Neural cell (in vitro differentiated cells): ENCODE results near the gene KIAA0513. TPM values are rescaled to one million over a fixed set of nuclear protein-coding genes. Genes with fewer than 3 reads are reported as not detected.

ENCODE experiments used
- H2AFZ ChIP-seq: fragments of 200-600, 300-800 bp; sonication (generic), shearing (Covaris generic); 2 replicates; pipeline ENCODE4 v1.6.0; 2014; ENCODE audit warnings: low read depth, mild to moderate bottlenecking, antibody characterized with exemption, low read length, moderate library complexity
- H3F3A ChIP-seq: fragments of 200-600 bp; shearing (Covaris generic); 2 replicates; pipeline ENCODE4 v1.6.1; 2016; ENCODE audit warnings: mild to moderate bottlenecking, moderate library complexity, mixed read lengths, antibody characterized with exemption, low read length; ENCODE audit not compliant: insufficient read depth, poor library complexity, severe bottlenecking
- H3K27ac ChIP-seq: fragments of 200-600, 300-800 bp; sonication (generic), shearing (Covaris generic); 2 replicates; pipeline ENCODE4 v1.5.1; 2014; ENCODE audit warnings: mild to moderate bottlenecking, low read length, moderate library complexity
- H3K27me3 ChIP-seq: fragments of 300-800, 200-600 bp; sonication (generic), shearing (Covaris generic); 2 replicates; pipeline ENCODE4 v1.6.0; 2014; ENCODE audit warnings: mild to moderate bottlenecking, low read depth, low read length, moderate library complexity; ENCODE audit not compliant: insufficient read depth
- H3K36me3 ChIP-seq: fragments of 300-800, 200-600 bp; sonication (generic), shearing (Covaris generic); 2 replicates; pipeline ENCODE4 v1.5.1; 2014; ENCODE audit warnings: mild to moderate bottlenecking, antibody characterized with exemption, low read length, moderate library complexity; ENCODE audit not compliant: insufficient read depth
- H3K4me2 ChIP-seq: fragments of 300-800, 200-600 bp; sonication (generic), shearing (Covaris generic); 2 replicates; pipeline ENCODE4 v1.6.0; 2014; ENCODE audit warnings: mild to moderate bottlenecking, low read length
- H3K4me3 ChIP-seq: fragments of 300-800, 200-600 bp; sonication (generic), shearing (Covaris generic); 2 replicates; pipeline ENCODE4 v1.5.1; 2014; ENCODE audit warnings: mild to moderate bottlenecking, low read length, moderate library complexity
- H3K79me2 ChIP-seq: fragments of 200-600 bp; shearing (Covaris generic); replicated peaks from 2 replicates; pipeline ENCODE4 v1.6.0; 2014; ENCODE audit warnings: mild to moderate bottlenecking, low read length, moderate library complexity; ENCODE audit not compliant: insufficient read depth
- H3K9ac ChIP-seq: fragments of 300-800, 200-600 bp; sonication (generic), shearing (Covaris generic); 2 replicates; pipeline ENCODE4 v1.6.1; 2016; ENCODE audit warnings: mild to moderate bottlenecking, low read length, mixed read lengths
- H3K9me2 ChIP-seq: fragments of 200-600 bp; shearing (Covaris generic); 2 replicates; pipeline ENCODE4 v1.6.1; 2016; ENCODE audit warnings: mild to moderate bottlenecking, low read length, mixed read lengths; ENCODE audit not compliant: insufficient read depth
- H3K9me3 ChIP-seq: fragments of 200-600, 300-800 bp; sonication (generic), shearing (Covaris generic); 2 replicates; pipeline ENCODE4 v1.6.1; 2016; ENCODE audit warnings: mild to moderate bottlenecking, mixed run types, low read length, moderate library complexity, mixed read lengths
- H4K20me1 ChIP-seq: fragments of 200-600 bp; shearing (Covaris generic); 2 replicates; pipeline ENCODE4 v1.6.1; 2016; ENCODE audit warnings: mild to moderate bottlenecking, mixed run types; ENCODE audit not compliant: insufficient read depth
- CTCF ChIP-seq: fragments of 450-650 bp; IDR thresholded peaks from 2 replicates; pipeline ENCODE4 v1.5.1; 2014; ENCODE audit warnings: antibody characterized with exemption, mild to moderate bottlenecking, moderate library complexity; ENCODE audit not compliant: poor library complexity, severe bottlenecking
- EP300 ChIP-seq: fragments of 450-650 bp; conservative IDR thresholded peaks from 2 replicates; pipeline ENCODE4 v1.6.1; 2014; ENCODE audit warnings: antibody characterized with exemption, mild to moderate bottlenecking, moderate library complexity; ENCODE audit not compliant: poor library complexity, severe bottlenecking
- EZH2 ChIP-seq: fragments of 200-600, 300-800 bp; shearing (Covaris generic), sonication (generic); IDR thresholded peaks from 2 replicates; pipeline ENCODE4 v1.6.1; 2014; ENCODE audit warnings: antibody characterized with exemption, low read length, borderline replicate concordance, mild to moderate bottlenecking; ENCODE audit not compliant: insufficient read depth, poor library complexity, severe bottlenecking
- MXI1 ChIP-seq: fragments of 450-650 bp; conservative IDR thresholded peaks from 2 replicates; pipeline ENCODE4 v1.6.1; 2014; ENCODE audit warnings: antibody characterized with exemption, mild to moderate bottlenecking; ENCODE audit not compliant: poor library complexity, severe bottlenecking
- POLR2AphosphoS5 ChIP-seq: IDR thresholded peaks from 2 replicates; pipeline ENCODE4 v1.6.1; 2012
- RAD21 ChIP-seq: fragments of 450-650 bp; conservative IDR thresholded peaks from 2 replicates; pipeline ENCODE4 v1.6.1; 2014; ENCODE audit warnings: antibody characterized with exemption, mild to moderate bottlenecking, moderate library complexity
- REST ChIP-seq: IDR thresholded peaks from 2 replicates; pipeline ENCODE4 v1.6.1; 2012; ENCODE audit warnings: borderline replicate concordance
- SMC3 ChIP-seq: fragments of 450-650 bp; conservative IDR thresholded peaks from 2 replicates; pipeline ENCODE4 v1.6.1; 2014; ENCODE audit warnings: antibody characterized with exemption, mild to moderate bottlenecking, moderate library complexity; ENCODE audit not compliant: poor library complexity
- polyA plus RNA-seq: library from polyadenylated mRNA; depleted of rRNA; stranded (reverse); fragments of >200 nt; gene quantifications from 2 replicates; pipeline ENCODE4 v1.2.3, GENCODE V29; 2014

The KIAA0513 gene
- polyA plus RNA-seq, 1 donor from 2014 or later, result 18.9 TPM

- H3K79me2 ChIP-seq, result no peaks in the 10 kb centered on the region
- no peaks in the 10 kb centered on the region for H3K27me3 ChIP-seq
- no peak overlapping the region for H2AFZ ChIP-seq
- no peaks in the 10 kb centered on the region for H3K9me3 ChIP-seq
- no peak overlapping the region for H3K27ac ChIP-seq
- H3K9ac ChIP-seq, result no peak overlapping the region
- H3K9me2 ChIP-seq, result no peaks in the 10 kb centered on the region
- no peaks in the 10 kb centered on the region for H4K20me1 ChIP-seq
- no peaks in the 10 kb centered on the region for H3K36me3 ChIP-seq
- H3K4me2 ChIP-seq, result no peak overlapping the region
- no peak overlapping the region for H3K4me3 ChIP-seq
- TF ChIP-seq RAD21, result no peak
- no peak for TF ChIP-seq MXI1
- H3F3A ChIP-seq, result no peaks in the 10 kb centered on the region
These were observed 107.2 kb downstream of the KIAA0513 start for GRCh38 chr16:85134789-85135142.

GRCh38 chr16:85136213-85136701, 108.7 kb downstream of the KIAA0513 start:
- Histone ChIP-seq H3K9me2 (no peaks in the 10 kb centered on the region), H3K36me3 (no peaks in the 10 kb centered on the region), H3K79me2 (no peaks in the 10 kb centered on the region), H3K27me3 (no peaks in the 10 kb centered on the region), H3K9ac (no peak overlapping the region), H3K27ac (no peak overlapping the region), H4K20me1 (no peaks in the 10 kb centered on the region), H3K4me2 (no peak overlapping the region), H2AFZ (no peak overlapping the region), H3K4me3 (no peak overlapping the region), H3K9me3 (no peaks in the 10 kb centered on the region), H3F3A (no peaks in the 10 kb centered on the region)
- TF ChIP-seq MXI1 (no peak), EP300 (no peak), REST (no peak), CTCF (no peak), POLR2AphosphoS5 (no peak)

- Histone ChIP-seq H3K27ac (no peak overlapping the region), H2AFZ (no peak overlapping the region)
These were observed 109.2 kb downstream of the KIAA0513 start for GRCh38 chr16:85136702-85137322.

More at GRCh38 chr16:85136702-85137322, 109.2 kb downstream of the KIAA0513 start:
- no peak for TF ChIP-seq EZH2
- no peak for TF ChIP-seq SMC3
- TF ChIP-seq MXI1, result no peak
- TF ChIP-seq EP300, result no peak
- TF ChIP-seq REST, result no peak
- no peak overlapping the region for H3K9ac ChIP-seq
- no peaks in the 10 kb centered on the region for H3K27me3 ChIP-seq
- no peaks in the 10 kb centered on the region for H3F3A ChIP-seq
- no peaks in the 10 kb centered on the region for H4K20me1 ChIP-seq
- H3K36me3 ChIP-seq, result no peaks in the 10 kb centered on the region
- no peaks in the 10 kb centered on the region for H3K9me2 ChIP-seq
- no peaks in the 10 kb centered on the region for H3K79me2 ChIP-seq
- H3K9me3 ChIP-seq, result no peaks in the 10 kb centered on the region
- no peak overlapping the region for H3K4me2 ChIP-seq
- no peak overlapping the region for H3K4me3 ChIP-seq
